Glomerular endothelial cell (primary cell): ENCODE measurements around the gene SLC35A2. TPM values are rescaled to one million over a fixed set of nuclear protein-coding genes. Genes with fewer than 3 reads are reported as not detected.
A peak's percentile ranks its signal among the peaks of the same experiment; 100 is the strongest.

Source experiments
- DNase-seq: peaks from one replicate; pipeline ENCODE4 v3.0.0-alpha.2; 2011; ENCODE audit warnings: low read depth, low spot score; ENCODE audit errors: extremely low read depth
- total RNA-seq: library from RNA; depleted of rRNA; stranded (reverse); fragments of >200 nt; gene quantifications from 2 replicates; pipeline ENCODE4 v1.2.3, GENCODE V29; 2015

Gene SLC35A2
- total RNA-seq, 1 donor from 2014 or later = 27.3 TPM

GRCh38 chrX:48927736-48928382 lies 16.4 kb upstream of the SLC35A2 start:
- DNase-seq = no peak

DNA sequence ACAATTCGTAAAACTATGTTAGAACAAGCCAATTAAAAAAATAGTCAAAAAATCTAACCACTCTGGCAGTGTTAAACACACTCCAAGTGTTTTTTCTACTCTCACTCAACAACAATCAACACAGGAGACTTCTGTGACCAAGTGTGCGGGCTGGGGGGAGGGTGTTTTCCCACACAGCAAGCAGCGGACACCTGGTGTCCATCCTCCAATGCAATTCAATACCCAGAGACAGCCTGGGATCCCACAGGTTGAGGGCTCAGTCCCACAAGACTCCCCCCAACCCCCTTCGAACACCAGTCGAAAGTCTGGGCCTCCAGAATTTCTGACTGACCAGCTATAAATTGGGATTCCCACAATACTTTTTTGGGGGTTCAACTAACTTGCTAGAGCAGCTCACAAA lies 15.7 kb upstream of the SLC35A2 start:
- DNase-seq = no peak

DNA sequence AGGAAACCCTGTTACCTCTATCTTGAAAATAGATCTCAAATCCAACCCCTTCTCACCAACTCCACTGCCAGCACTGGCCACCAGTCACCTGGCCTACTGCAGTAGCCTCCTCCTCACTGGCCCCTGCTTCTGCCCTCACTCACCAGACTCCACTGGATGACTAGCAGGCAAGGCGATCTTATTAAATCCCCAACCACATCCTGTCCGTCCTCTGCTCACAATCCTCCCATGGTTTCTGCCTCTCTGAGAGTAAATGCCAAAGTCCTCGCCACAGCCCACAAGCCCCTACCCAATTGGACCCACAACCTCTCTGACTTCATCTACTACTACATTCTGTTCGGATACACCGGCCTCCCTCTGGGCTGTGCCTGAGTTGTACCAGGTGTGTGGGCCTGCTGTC lies 12.8 kb upstream of the SLC35A2 start:
- DNase-seq = no peak

DNA sequence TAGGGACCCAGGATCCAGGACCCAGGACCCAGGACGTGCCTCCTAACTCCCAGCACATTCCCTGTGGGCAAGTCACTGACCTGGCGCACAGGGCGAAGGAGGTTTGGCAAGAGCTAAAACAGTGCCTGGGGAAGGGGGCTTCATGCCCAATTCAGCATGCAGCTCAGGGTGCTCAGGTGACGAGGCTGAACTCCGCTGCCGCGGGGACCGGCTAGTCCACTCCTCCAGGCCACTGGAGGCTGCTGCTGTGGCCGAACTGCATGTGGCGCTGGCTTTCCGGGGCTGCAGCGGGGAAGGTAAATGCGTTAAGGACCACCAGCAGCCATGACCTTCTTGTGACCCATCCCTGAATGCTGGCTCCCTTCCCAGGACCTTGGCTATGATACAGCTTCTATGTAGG lies 12.3 kb upstream of the SLC35A2 start:
- no peak for DNase-seq

GRCh38 chrX:48920718-48921104 lies 9.3 kb upstream of the SLC35A2 start:
- no peak for DNase-seq

DNA sequence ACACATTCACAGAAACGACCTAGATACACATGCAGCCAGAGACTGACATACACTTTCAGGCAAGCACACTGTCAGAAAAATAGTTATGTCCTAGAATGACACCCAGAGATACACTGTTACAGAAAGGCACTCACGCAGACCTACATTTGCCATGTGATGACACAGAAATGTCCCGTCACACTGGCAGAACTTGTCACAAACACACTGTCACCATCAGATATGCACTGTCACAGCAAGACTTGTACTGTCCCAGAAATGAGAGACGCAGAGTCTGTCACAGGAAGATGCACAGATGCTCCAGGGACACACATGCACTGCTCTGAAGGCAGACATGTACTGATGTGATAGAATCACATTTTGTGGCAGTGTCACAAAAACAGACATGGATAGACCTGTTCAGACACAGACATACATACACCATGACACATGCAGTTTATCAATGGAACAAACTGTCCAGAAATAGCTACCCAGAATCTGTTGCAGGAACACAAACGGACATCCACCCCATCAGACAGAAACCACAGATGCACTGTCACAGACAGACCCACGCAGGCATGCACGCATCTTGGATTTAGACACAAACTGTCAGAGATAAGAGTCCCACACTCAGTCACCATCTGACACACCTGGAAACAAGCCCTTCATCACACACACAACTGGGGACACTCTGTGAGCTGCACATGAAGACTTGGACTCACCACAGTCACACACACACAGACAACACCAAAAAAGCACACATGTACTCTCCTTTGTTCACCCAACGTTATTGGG lies 8.7 kb upstream of the SLC35A2 start:
- no peak for DNase-seq

- DNase-seq = no peak
Observed at GRCh38 chrX:48919360-48919841, 8.0 kb upstream of the SLC35A2 start.

DNA sequence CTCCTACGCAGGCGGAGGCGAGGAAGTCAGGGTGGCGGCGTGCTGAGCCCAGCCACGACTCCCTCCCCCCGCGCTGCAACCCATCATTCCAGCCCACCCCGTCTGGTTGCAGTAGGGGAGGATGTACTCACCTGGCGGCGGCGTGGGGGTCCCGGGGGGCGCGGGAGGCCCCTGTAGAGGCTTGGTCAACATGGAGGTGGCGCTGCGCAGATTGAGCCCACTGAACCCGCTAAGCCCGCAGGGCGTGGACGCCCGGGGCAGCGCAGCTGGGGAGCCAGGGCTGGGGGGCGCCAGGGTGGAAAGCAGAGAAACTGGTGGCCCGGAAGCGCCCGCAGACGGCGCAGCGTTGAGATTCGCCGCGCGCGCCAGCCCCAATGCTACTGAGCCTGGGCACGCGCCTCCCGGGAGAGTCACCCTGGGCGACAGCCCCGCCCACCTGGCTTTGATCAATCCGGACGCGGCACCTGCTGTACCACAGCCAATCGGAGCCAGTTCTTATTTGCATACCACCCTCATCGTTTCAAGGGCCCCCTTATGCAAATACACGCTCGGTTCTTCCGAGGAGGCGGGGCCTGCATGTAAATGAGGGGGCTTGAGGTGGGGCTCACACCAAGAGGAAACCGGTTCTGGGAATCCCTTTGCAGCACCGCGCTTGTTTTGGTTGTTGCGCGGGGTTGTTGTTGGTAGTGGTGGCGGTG lies 7.3 kb upstream of the SLC35A2 start, which contains the start of gene PIM2:
Gene PIM2, minus strand, starts transcription at position 382 of the 698 bp plus-strand sequence. Its CDS starts 190 bp downstream, at position 192.
- DNase-seq = no peak

- no peak for DNase-seq
Observed at GRCh38 chrX:48918301-48918642, 6.8 kb upstream of the SLC35A2 start.

DNA sequence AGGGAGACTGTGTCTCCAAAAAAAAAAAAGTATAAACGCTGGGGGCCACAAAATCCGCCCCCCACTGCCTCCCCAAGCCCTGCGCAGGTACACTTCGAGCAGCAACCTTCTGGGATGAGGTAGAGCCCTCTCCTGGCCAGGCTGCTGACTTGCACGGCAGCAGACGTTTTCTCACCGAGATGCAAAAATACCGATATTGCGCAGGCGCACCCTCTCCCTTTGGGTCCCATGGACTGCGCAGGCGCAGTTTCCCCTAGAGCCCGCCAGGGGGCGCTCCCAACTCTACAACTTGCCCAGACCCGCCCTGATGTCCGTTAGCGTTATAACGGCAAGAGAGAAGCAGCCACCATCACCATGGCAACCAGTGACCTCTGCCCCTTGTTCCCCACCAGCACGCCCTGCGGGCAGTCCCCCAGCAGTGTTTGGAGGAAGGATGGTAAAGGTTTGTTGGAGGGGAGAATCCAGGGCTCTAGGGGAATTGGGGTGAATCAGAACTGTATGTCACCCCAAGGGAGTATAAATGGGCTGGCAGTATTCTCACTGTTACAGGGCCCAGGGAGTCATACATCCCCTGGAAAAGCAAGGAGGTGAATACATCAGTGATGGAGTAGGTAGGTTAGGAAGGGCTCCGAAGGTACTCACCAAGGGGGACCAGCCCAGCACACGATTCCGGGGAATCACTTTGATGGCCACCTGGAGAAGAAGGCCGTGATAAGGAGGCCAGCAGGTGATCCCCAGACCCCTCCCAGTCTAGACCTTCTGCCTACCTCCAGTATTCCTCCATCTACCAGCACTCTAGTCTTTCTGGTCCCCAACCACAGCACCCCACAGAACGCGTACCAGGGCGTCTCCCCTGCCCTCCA lies 5.9 kb upstream of the SLC35A2 start:
- DNase-seq = peak; percentile 58

GRCh38 chrX:48914593-48915493 lies 3.4 kb upstream of the SLC35A2 start:
- no peak for DNase-seq

DNA sequence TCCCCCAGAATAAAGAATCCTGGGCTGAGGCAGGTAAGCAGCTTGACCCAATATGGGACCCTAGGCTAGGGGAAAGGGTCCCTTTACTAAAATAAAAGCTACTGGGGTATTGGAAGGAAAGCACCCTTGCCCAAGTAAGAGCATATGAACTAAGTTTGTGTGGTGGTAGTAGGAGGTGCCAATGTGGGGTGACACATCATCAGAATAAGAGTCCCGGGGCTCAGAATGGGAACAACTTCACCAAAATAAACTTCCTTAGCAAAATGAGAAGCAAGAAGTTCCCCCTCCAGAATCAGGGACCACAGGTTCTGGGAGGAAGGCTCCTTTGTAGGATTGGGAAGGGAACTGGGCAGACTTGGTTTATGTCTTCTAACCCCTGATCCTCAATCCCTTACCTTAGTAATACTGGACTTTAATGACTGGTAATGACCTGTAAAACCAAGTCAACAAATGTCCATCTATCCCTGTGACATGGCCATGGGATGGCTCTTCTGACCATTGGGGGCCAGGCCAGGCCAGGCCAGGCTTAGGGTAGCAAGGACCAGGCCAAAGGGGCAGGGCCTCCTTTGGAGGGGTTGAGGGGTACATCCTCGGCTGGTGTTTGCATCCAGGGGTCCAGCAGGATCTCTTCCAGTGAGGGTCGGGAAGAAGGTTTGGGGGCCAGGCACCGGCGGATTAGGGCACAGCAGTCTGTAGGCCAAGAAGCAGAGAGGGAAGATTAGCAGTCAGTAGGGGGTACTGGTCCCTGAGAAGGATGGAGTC lies 2.3 kb upstream of the SLC35A2 start:
- DNase-seq = no peak

DNA sequence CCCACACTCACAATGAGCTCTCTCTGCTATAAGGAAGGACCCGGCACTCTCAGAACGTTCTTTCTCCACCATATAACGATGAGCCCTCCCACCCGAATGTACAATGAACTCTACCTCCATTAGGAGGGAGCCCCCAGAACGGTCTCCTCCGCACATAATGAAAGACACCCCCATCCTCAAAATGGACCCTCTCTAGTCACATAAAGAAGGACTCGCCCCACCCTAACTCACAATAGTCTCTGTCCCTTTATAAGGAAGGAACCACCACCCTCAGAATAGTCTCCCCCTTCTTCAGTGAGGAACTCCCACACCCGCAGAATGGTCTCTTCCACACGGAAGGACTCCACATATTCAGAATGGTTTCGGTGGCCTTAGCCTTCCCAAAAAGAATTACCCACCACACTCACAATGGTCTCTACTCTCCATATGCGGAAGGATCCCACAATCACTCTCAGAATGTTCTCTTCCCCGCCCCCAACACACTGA lies 477 bp downstream of the SLC35A2 start:
- no peak for DNase-seq

- no peak for DNase-seq
Observed at GRCh38 chrX:48909703-48910294, 1.6 kb downstream of the SLC35A2 start.

DNA sequence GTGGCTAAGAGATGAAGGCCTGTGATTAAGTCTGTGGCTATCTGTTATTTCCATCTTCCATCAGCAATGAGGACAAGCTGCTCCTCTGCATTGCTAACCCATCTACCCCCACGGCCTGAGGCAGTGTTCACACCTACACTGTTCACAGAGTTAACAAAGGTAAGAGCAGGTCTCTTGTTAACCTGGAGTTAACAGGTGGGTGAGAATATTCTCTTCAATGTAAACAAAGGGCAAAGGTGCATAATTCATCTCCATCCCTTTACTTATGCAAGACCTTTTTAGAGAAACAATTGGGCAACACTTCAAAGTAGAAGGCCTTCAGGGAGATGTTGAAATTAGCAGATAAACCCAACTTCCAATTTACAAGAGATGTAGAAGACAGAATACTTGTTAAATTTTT lies 2.8 kb downstream of the SLC35A2 start:
- no peak for DNase-seq

- DNase-seq = no peak
Observed at GRCh38 chrX:48905090-48905790, 6.2 kb downstream of the SLC35A2 start.

DNA sequence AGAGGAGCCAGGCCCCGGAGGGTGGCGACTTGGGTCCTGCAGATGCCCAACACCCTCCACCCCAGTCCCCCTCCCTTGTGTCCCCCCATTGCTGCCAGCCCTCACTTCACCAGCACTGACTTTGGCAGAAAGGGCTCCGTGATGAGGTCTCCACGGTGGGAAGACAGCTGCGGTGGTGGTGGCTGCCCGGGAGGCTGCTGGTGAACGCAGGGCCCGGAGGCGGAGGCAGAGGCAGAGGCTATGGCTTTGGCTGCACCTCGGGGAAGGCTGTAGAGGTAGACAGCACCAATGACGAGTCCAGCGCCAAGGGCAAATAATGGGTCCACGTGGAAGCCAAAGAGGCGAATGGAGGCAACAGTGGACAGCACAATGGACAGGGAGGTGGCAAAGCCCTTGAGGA lies 6.8 kb downstream of the SLC35A2 start:
- no peak for DNase-seq

GRCh38 chrX:48904180-48904579 lies 7.3 kb downstream of the SLC35A2 start:
- DNase-seq = no peak
